Endothelial cell (in vitro differentiated cells): Measurements from ENCODE around the gene CTLA4. TPM values are rescaled to one million over a fixed set of nuclear protein-coding genes. Genes with fewer than 3 reads are reported as not detected.

Experiments
- DNase-seq: peaks from one replicate; pipeline ENCODE4 v3.0.0; 2021; ENCODE audit warnings: low spot score
- H3K27ac Mint-ChIP-seq: one replicate; pipeline ENCODE4 v1.8.0; 2021; ENCODE audit warnings: mixed read lengths, inconsistent platforms; ENCODE audit not compliant: unreplicated experiment
- H3K27me3 Mint-ChIP-seq: one replicate; pipeline ENCODE4 v1.8.0; 2021; ENCODE audit warnings: mild to moderate bottlenecking, moderate library complexity, mixed read lengths, inconsistent platforms; ENCODE audit not compliant: unreplicated experiment
- H3K36me3 Mint-ChIP-seq: one replicate; pipeline ENCODE4 v1.8.0; 2021; ENCODE audit warnings: mild to moderate bottlenecking, low read depth, mixed read lengths, inconsistent platforms; ENCODE audit not compliant: unreplicated experiment
- H3K4me1 Mint-ChIP-seq: one replicate; pipeline ENCODE4 v1.8.0; 2021; ENCODE audit warnings: mild to moderate bottlenecking, mixed read lengths, inconsistent platforms; ENCODE audit not compliant: unreplicated experiment
- H3K4me3 Mint-ChIP-seq: one replicate; pipeline ENCODE4 v1.8.0; 2021; ENCODE audit warnings: mild to moderate bottlenecking, mixed read lengths, inconsistent platforms; ENCODE audit not compliant: unreplicated experiment
- H3K9me3 Mint-ChIP-seq: one replicate; pipeline ENCODE4 v1.8.0; 2021; ENCODE audit warnings: mixed read lengths, inconsistent platforms; ENCODE audit not compliant: unreplicated experiment
- CTCF ChIP-seq: fragments of 200-600 bp; sonication (generic); IDR thresholded peaks from one replicate; pipeline ENCODE4 v1.5.0; 2021; ENCODE audit warnings: antibody characterized with exemption; ENCODE audit not compliant: unreplicated experiment
- total RNA-seq: library from RNA; stranded (reverse); fragmentation: NEBNext Ultra II Directional; extraction: Animal tissue kit (Norgen Biotek cat#: 25700); gene quantifications from one replicate; pipeline ENCODE4 v1.2.1, GENCODE V29; 2021; ENCODE audit not compliant: unreplicated experiment

Gene CTLA4
- total RNA-seq, 1 donor from 2014 or later, result not detected

- Mint-ChIP-seq H3K27ac (no peak overlapping the region), H3K4me1 (peaks cover 9% of the 10 kb centered on the region), H3K9me3 (no peaks in the 10 kb centered on the region), H3K4me3 (no peak overlapping the region), H3K36me3 (no peaks in the 10 kb centered on the region), H3K27me3 (no peaks in the 10 kb centered on the region)
- TF ChIP-seq CTCF, result no peak
- DNase-seq, result no peak
Measured at GRCh38 chr2:203822240-203822639, 45.3 kb upstream of the CTLA4 start.

GRCh38 chr2:203823173-203823572 is 44.4 kb upstream of the CTLA4 start:
- Mint-ChIP-seq H3K27ac (no peak overlapping the region), H3K36me3 (no peaks in the 10 kb centered on the region), H3K27me3 (no peaks in the 10 kb centered on the region), H3K4me1 (peaks cover 9% of the 10 kb centered on the region), H3K4me3 (no peak overlapping the region), H3K9me3 (no peaks in the 10 kb centered on the region)
- no peak for DNase-seq
- TF ChIP-seq CTCF, result no peak

DNA sequence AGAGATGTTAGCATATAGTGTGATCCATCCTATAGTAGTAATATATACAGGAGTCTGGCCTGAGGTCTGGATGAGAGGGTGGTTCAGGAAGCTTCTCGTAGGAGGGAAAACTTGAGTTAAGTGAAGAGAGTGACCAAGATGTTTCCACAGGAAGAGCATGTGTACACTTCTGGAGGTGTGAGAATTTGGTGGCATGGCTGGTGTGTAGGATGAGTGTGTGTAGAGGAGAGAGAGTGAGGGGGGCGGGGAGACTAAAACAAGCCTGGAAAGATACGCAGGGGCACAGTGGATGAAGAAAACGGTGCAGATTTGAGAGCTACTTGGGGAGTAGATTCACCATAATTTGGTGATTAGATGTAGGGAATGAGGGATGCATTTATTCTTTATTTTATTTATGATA is 43.5 kb upstream of the CTLA4 start:
- Mint-ChIP-seq H3K36me3 (no peaks in the 10 kb centered on the region), H3K27me3 (no peaks in the 10 kb centered on the region), H3K4me3 (no peak overlapping the region), H3K9me3 (no peaks in the 10 kb centered on the region), H3K27ac (no peak overlapping the region), H3K4me1 (peaks cover 9% of the 10 kb centered on the region)
- no peak for TF ChIP-seq CTCF
- no peak for DNase-seq

DNA sequence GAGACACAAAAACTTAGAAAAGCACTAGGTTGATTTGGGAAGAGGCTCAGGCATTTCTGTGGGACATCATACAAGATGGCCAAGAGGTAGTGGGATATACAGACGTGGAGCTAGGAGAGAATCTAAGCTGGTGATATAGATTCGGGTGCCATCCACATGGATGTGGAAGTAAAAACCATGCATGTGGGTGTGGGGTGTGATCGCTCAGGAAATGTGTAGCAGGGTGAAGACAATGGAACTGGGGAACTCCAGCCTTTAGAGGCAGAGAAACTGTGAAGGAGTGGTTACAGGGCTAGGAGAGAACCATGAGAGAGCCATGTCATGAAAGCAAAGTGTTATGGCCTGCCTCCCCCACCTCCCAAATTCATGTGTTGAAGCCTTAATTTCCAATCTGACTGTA is 43.0 kb upstream of the CTLA4 start:
- DNase-seq, result no peak
- TF ChIP-seq CTCF, result no peak
- Mint-ChIP-seq H3K27me3 (no peaks in the 10 kb centered on the region), H3K9me3 (no peaks in the 10 kb centered on the region), H3K36me3 (no peaks in the 10 kb centered on the region), H3K4me1 (peaks cover 9% of the 10 kb centered on the region), H3K27ac (no peak overlapping the region), H3K4me3 (no peak overlapping the region)

DNA sequence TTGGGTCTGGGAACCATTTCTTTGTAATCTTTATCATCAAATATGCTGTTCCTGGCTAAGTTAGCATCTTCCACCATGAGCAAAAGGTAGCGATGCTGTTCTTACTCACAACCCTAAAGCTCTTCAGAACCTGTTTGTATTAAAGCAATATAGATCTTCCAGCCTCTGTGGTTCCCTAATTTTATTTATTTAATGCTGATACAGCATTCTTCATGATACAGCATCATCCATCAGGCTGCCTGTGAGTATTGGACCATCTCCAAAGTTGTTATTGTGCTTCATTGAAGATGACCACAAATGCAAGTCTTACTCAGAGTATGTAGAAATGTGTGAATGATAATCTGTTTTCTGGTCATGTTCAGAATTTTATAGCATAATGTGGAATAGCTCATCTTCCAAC is 40.9 kb upstream of the CTLA4 start:
- Mint-ChIP-seq H3K27me3 (no peaks in the 10 kb centered on the region), H3K27ac (no peak overlapping the region), H3K4me1 (peaks cover 9% of the 10 kb centered on the region), H3K36me3 (no peaks in the 10 kb centered on the region), H3K4me3 (no peak overlapping the region), H3K9me3 (no peaks in the 10 kb centered on the region)
- DNase-seq, result no peak
- TF ChIP-seq CTCF, result no peak
